Activated CD4-positive, alpha-beta T cell treated with anti-CD3 and anti-CD28 coated beads for 36 hours (primary cell): ENCODE measurements around the gene CRY2. TPM values are rescaled to one million over a fixed set of nuclear protein-coding genes. Genes with fewer than 3 reads are reported as not detected.
"Not testable (repeated sequence)": the region's sequence is repeated elsewhere in the genome, so short reads cannot be mapped to it uniquely, and the experiment has no call there.

Source experiments
- ATAC-seq: fragments of 200-7000 bp; cut with Tn5 transposase; one replicate; pipeline ENCODE4 v1.10.0; 2021; ENCODE audit warnings: mild to moderate bottlenecking, moderate library complexity
- CTCF ChIA-PET: fragments of 350-600 bp; sonication (Branson Sonifier 250); formaldehyde crosslinking; loops from one replicate; lab custom pipeline; 2021; ENCODE audit warnings: antibody characterized with exemption; lab: Charles Lee
- POLR2A ChIA-PET: fragments of 350-600 bp; sonication (Branson Sonifier 250); formaldehyde crosslinking; loops from one replicate; lab custom pipeline; 2021; ENCODE audit warnings: antibody characterized with exemption, inconsistent platforms; lab: Charles Lee
- DNase-seq: peaks from one replicate; pipeline ENCODE4 v3.0.0-alpha.2; 2020
- H3K27ac Mint-ChIP-seq: one replicate; pipeline ENCODE4 v1.8.0; 2021; ENCODE audit warnings: mixed read lengths
- H3K27me3 Mint-ChIP-seq: one replicate; pipeline ENCODE4 v1.8.0; 2021; ENCODE audit warnings: mixed read lengths
- H3K36me3 Mint-ChIP-seq: one replicate; pipeline ENCODE4 v1.8.0; 2021; ENCODE audit warnings: low read depth, mixed read lengths
- H3K4me1 Mint-ChIP-seq: one replicate; pipeline ENCODE4 v1.8.0; 2021; ENCODE audit warnings: mixed read lengths
- H3K4me3 Mint-ChIP-seq: one replicate; pipeline ENCODE4 v1.8.0; 2021; ENCODE audit warnings: mild to moderate bottlenecking, moderate library complexity, mixed read lengths
- H3K9me3 Mint-ChIP-seq: one replicate; pipeline ENCODE4 v1.8.0; 2021; ENCODE audit warnings: low read depth, mixed read lengths
- intact Hi-C, 2 experiments: fragments of 100-400 bp; cut with DNase I in 1 of 2; cut with micrococcal nuclease in 1 of 2; formaldehyde crosslinking; loops; one replicate each; pipeline versions ENCODE4 v1.14.2 to v1.15.1; 2022 to 2024; cut with DNase I, micrococcal nuclease
- total RNA-seq, 2 experiments: library from RNA; stranded (reverse); gene quantifications; one replicate each; pipeline ENCODE4 v1.2.3, GENCODE V29; 2021

Gene CRY2
- total RNA-seq, 2 experiments from 2014 or later = 13.1 to 14.1 TPM

DNA sequence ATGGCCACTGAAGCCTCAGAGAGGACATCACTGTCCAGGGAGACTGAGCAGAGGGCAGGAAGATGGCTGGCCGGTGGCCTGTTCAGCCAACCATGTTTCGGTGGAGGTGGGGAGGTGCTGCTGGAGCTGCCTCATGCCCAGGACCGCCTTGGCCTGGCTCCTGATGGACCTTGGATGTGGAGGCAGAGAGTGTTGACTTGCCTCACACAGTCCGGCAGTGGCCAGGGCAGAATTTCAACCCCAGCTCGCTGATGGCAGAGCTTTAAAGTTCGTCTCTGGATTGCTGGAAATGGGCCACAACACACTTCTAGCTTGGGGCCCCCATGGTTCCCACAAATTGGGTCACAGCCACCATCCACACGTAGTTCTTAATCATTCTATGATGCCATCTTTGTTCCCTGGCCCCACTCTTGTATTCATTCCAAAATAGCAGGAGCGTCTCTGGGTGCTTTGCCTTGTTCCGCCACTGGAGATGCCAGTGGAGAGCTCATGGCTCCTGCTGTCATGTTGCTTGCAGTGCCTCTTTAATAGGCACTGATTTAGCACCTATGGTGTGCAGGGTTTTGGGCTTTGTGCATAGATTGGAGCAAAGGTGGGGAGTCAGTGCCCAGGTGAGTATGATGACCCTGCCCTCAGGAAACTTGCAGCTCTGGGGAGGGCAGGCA is 43.7 kb downstream of the CRY2 start:
- Mint-ChIP-seq H3K27me3 (peaks cover 11% of the 10 kb centered on the region), H3K36me3 (no peaks in the 10 kb centered on the region), H3K4me3 (no peak overlapping the region), H3K27ac (no peak overlapping the region), H3K9me3 (no peaks in the 10 kb centered on the region), H3K4me1 (no peaks in the 10 kb centered on the region)
- ChIA-PET CTCF (interaction anchor here (0.6 kb wide), 2 partner anchors 74 to 145 kb away, joined by 3 to 4 read pairs; no protein-coding TSS in a partner anchor), POLR2A (interaction anchor here (0.6 kb wide), 1 partner anchor 220 kb away, joined by 3 read pairs; no protein-coding TSS in a partner anchor)
- no peak for DNase-seq
- intact Hi-C loops = no loop called here
- ATAC-seq = no peak

DNA sequence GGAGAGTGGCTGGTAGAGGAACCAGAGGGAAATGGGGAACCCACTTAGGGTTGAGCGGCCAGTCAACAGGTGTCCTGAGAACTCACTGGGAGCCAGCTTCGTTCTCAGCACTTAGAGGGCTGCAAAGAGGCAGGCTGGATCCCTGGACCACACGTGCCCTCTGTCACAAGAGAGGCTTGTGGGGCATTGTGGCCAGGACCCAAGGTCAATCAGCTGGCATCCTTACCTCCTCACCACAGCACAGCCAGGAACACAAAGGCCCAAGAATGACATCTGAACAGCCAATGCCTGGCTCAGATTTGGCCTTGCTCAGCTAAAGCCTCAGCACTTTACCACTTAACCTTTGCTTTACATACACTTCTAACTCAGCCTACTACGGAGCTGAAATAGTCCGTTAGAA is 45.6 kb downstream of the CRY2 start:
- ATAC-seq (no peak), DNase-seq (no peak)
- no peaks in the 10 kb centered on the region for H3K9me3 Mint-ChIP-seq
- H3K36me3 Mint-ChIP-seq = no peaks in the 10 kb centered on the region
- intact Hi-C loops = no loop called here
- H3K27ac Mint-ChIP-seq = no peak overlapping the region
- no peaks in the 10 kb centered on the region for H3K4me1 Mint-ChIP-seq
- peaks cover 19% of the 10 kb centered on the region for H3K27me3 Mint-ChIP-seq
- H3K4me3 Mint-ChIP-seq = no peak overlapping the region
- CTCF ChIA-PET = no interaction called here
- POLR2A ChIA-PET = interaction anchor here (0.5 kb wide), 1 partner anchor 77 kb away, joined by 4 read pairs; no protein-coding TSS in a partner anchor

DNA sequence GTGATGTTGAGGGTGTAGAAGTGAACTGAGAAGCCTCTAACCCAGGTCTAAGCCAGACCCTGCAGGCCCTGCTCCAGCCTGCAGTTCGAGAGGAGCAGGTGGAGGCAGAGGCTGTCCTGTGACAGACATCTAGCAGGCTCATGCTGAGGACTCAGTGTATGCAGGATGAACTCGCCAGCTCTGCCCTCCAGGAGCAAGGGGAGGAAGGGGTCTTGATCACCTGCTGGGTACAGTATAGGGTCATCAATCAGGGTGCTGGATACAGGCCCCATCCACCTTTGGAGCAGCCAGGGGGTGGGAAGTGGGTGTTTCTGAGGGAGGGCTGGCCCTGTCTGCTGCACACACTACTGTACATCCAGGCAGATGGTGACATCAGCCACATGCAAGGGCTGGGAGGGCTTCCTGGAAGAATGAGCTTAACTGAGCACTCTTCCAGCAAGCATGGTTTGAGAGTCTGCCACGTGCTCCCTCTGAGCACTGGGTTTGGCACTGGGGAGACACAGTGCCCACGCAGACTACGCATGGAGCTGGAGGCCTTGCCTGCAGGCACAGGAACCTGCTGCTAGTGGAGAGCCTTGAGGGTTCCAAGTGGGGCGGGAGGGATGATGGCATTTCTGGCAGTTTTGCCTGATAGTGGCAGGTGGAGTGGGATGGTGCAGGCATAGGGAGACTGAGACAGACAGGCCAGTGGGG is 47.4 kb downstream of the CRY2 start:
- Mint-ChIP-seq H3K27me3 (peaks cover 24% of the 10 kb centered on the region), H3K4me3 (no peak overlapping the region), H3K36me3 (no peaks in the 10 kb centered on the region), H3K27ac (no peak overlapping the region), H3K9me3 (no peaks in the 10 kb centered on the region), H3K4me1 (peaks cover 2% of the 10 kb centered on the region)
- ChIA-PET POLR2A (interaction anchor here (0.6 kb wide), 1 partner anchor 31 kb away, joined by 3 read pairs; no protein-coding TSS in a partner anchor), CTCF (no interaction called here)
- intact Hi-C loops = loop anchor here in 1 of 2 experiments (5.0 kb wide), 1 partner anchor 47 kb away; the partner anchor contains the start of gene CRY2
- ATAC-seq (no peak), DNase-seq (no peak)

DNA sequence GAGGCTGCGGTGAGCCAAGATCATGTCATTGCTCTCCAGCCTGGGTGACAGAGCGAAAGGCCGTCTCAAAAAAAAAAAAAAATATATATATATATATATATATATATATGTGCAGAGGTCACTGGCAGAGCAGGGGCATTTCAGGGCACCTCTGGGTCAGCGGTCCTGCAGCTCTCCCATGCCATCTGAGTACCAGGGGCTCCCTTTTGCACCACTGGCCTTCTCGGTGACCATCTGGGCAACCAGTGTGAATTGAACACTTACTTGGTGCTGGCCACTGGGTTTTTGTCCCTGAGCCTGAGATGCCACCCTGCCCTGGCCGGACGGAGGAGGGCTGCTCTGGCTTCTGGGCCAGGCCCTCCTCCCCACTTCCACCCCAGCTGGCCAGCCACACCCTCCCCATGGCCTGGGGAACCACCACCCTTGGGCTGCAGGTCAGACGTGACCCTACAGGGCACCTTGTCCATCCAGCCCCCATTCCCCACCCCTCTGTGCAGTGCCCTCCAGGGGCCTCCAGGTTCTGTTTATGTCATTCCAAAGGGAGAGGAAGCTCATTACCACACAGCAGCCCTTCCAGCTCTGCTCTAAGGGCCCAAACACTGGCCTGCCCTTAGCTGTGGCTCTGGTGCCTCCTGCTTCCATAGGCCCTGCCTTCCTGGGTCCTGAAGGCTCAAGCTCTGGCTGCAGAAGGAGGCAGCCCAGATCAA is 48.4 kb downstream of the CRY2 start:
- ChIA-PET POLR2A (interaction anchor here (0.6 kb wide), 1 partner anchor 32 kb away, joined by 3 read pairs; no protein-coding TSS in a partner anchor), CTCF (no interaction called here)
- ATAC-seq = no peak
- Mint-ChIP-seq H3K4me1 (peaks cover 2% of the 10 kb centered on the region), H3K36me3 (no peaks in the 10 kb centered on the region), H3K4me3 (no peak overlapping the region), H3K27ac (no peak overlapping the region), H3K27me3 (peaks cover 28% of the 10 kb centered on the region), H3K9me3 (no peaks in the 10 kb centered on the region)
- intact Hi-C loops = loop anchor here in 1 of 2 experiments (5.0 kb wide), 1 partner anchor 48 kb away; the partner anchor contains the start of gene CRY2
- DNase-seq = no peak

DNA sequence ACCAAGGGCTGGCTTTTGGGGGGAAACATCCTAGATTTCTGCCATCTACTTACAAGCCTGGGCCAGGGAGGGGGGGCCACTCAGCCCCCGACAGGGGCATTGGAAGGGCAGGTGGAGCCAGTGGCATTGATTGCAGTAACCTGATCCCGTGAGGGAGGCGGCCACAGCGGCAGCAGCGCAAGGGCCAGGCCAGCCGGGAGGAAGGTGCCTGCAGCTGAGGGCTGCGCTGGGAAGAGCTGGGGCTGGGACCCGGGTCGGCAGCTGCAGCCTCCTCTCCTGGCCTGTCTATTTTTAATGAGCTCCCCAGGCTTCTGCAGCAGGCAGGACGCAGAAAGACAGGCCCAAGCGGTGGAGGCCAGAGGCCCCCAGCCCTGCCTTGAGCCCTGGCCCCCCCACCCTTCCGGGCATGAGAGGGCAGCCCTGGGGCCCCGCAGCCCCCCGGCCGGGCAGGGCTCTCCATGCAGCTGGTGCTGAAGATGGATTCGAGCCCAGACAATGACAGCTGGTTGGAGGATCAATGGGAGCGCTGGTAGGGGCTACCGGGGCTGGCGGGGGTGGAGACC is 49.2 kb downstream of the CRY2 start:
- H3K4me1 Mint-ChIP-seq = peaks cover 2% of the 10 kb centered on the region
- H3K27ac Mint-ChIP-seq = no peak overlapping the region
- no peaks in the 10 kb centered on the region for H3K36me3 Mint-ChIP-seq
- H3K4me3 Mint-ChIP-seq = no peak overlapping the region
- intact Hi-C loops = loop anchor here in 1 of 2 experiments (5.0 kb wide), 1 partner anchor 49 kb away; the partner anchor contains the start of gene CRY2
- peaks cover 32% of the 10 kb centered on the region for H3K27me3 Mint-ChIP-seq
- ATAC-seq (no peak), DNase-seq (no peak)
- POLR2A ChIA-PET = interaction anchor here (0.6 kb wide), 1 partner anchor 87 kb away, joined by 3 read pairs; no protein-coding TSS in a partner anchor
- CTCF ChIA-PET = interaction anchor here (1.7 kb wide), 1 partner anchor 25 kb away, joined by 6 read pairs; no protein-coding TSS in a partner anchor
- no peaks in the 10 kb centered on the region for H3K9me3 Mint-ChIP-seq

DNA sequence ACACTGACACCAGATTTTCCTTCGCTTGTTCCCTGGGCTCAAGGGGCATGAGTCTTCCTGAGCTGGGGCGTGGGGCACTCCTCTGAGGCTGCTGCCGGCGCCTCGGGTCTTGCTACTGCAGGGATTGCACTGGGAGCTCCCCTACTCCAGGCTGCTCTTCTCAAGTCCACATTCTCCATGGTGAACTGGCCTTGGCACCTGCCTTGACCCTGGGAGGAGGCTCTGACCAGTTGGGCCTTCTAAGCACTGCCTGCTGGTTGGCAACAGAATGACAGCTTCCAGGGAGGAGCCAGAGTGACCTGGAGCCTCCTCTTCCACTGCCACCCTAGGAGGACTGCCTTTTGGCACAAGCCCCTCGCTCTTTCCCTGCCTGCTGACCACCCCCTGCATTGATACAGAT is 50.3 kb downstream of the CRY2 start:
- no peak for DNase-seq
- H3K4me3 Mint-ChIP-seq = no peak overlapping the region
- intact Hi-C loops = loop anchor here in 1 of 2 experiments (5.0 kb wide), 1 partner anchor 50 kb away; the partner anchor contains the start of gene CRY2
- POLR2A ChIA-PET = no interaction called here
- peaks cover 2% of the 10 kb centered on the region for H3K4me1 Mint-ChIP-seq
- no peak for ATAC-seq
- H3K27me3 Mint-ChIP-seq = peaks cover 32% of the 10 kb centered on the region
- no peak overlapping the region for H3K27ac Mint-ChIP-seq
- no peaks in the 10 kb centered on the region for H3K36me3 Mint-ChIP-seq
- CTCF ChIA-PET = interaction anchor here (1.4 to 1.7 kb wide), 2 partner anchors 9 to 26 kb away, joined by 5 to 6 read pairs; no protein-coding TSS in a partner anchor
- H3K9me3 Mint-ChIP-seq = no peaks in the 10 kb centered on the region

DNA sequence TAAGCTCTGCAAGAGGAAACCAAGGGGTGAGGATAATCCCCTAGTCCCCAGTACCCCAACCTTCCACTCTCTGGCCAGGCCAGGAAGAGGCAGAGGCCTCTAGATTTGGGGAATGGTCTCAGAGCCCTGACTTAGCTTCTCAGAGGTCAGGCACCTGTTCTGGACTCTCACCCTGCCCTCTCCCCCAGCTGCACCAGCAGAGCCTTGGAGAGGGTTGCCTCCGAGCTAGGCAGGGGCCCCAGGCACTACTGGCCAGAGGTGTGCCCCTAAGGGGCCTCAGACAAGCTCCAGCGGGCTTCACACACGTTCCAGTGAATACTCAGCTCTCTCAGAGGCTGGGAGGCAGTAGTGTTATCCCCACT is 51.8 kb downstream of the CRY2 start:
- intact Hi-C loops = loop anchor here (1.0 to 5.0 kb wide), 4 partner anchors 14 to 94 kb away; partner anchors contain the start of genes CRY2 (in 1 of the 2), MAPK8IP1 (in 1 of the 2) and SLC35C1 (in 1 of the 2)
- peak overlapping the region; percentile 40 for H3K4me3 Mint-ChIP-seq
- DNase-seq = no peak
- H3K36me3 Mint-ChIP-seq = no peaks in the 10 kb centered on the region
- ATAC-seq = no peak
- peaks cover 2% of the 10 kb centered on the region for H3K4me1 Mint-ChIP-seq
- peaks cover 30% of the 10 kb centered on the region for H3K27me3 Mint-ChIP-seq
- ChIA-PET POLR2A (no interaction called here), CTCF (interaction anchor here (1.1 to 1.4 kb wide), 2 partner anchors 10 to 24 kb away, joined by 5 to 6 read pairs; no protein-coding TSS in a partner anchor)
- no peaks in the 10 kb centered on the region for H3K9me3 Mint-ChIP-seq
- no peak overlapping the region for H3K27ac Mint-ChIP-seq

DNA sequence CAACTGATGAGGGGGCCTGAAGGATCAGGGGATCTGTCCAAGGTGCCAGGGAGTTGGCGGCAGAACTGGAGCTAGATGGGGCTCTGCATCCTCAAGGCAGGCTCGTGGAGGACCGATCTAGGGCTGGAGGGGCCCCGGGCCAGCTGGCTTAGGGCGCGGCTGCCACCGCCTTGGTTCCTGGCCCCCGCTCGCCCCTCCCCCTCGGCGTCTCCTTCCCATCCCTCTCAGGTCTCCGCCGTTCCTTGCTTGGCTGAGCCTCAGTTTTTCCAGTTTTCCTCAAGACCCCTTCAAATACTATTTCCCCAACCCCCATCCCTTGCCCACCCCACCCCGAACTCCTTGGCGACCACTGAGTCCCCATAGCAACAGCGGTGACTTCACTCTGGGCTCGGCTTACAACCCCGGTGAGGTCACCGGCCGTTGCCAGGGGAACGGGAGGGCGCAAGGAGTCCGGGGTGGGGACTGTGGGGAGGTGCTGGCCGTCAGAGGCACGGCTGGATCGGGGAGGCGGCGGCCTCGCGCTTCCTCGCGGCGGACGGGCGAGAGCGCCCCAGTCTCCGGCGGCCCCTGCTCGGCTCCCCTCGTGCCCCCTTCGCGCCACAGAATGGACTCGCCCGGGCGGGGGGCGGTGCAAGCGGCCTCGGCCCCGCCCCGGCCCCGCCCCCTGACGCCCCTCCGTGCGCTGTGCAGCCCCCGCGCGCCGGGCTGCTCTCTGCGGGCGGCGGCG is 52.3 kb downstream of the CRY2 start:
- peak; percentile 86 for ATAC-seq
- DNase-seq = peak; percentile 80
- intact Hi-C loops = loop anchor here (1.0 to 5.0 kb wide), 5 partner anchors 14 to 94 kb away; partner anchors contain the start of genes CRY2 (in 2 of the 2), MAPK8IP1 (in 1 of the 2) and SLC35C1 (in 1 of the 2)
- H3K4me1 Mint-ChIP-seq = peaks cover 2% of the 10 kb centered on the region
- no peaks in the 10 kb centered on the region for H3K36me3 Mint-ChIP-seq
- no peak overlapping the region for H3K27ac Mint-ChIP-seq
- H3K27me3 Mint-ChIP-seq = peaks cover 26% of the 10 kb centered on the region
- H3K4me3 Mint-ChIP-seq = peak overlapping the region; percentile 40
- CTCF ChIA-PET = interaction anchor here (1.1 kb wide), 1 partner anchor 25 kb away, joined by 6 read pairs; no protein-coding TSS in a partner anchor
- POLR2A ChIA-PET = no interaction called here
- no peaks in the 10 kb centered on the region for H3K9me3 Mint-ChIP-seq

DNA sequence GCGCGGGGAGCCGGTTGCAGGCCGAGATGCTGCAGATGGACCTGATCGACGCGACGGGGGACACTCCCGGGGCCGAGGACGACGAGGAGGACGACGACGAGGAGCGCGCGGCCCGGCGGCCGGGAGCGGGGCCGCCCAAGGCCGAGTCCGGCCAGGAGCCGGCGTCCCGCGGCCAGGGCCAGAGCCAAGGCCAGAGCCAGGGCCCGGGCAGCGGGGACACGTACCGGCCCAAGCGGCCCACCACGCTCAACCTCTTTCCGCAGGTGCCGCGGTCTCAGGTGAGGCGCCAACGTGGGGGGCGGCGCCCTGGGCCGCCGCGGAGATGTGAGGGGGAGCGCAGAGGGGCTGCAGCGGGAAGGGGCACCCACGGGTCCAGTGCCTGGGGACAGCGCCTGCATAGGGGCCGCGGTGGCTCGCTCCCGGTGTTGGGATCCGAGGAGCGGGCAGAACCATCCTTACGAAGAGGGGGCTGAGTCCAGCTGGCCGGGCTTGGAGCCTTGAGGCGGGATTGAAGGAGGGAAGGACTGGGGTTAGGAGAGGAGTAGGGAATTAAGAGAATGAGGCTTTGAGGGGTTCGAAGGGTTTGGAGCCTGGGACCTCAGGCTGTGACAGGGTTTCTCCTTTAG is 53.0 kb downstream of the CRY2 start:
- Mint-ChIP-seq H3K4me3 (peak overlapping the region; percentile 52), H3K27me3 (peaks cover 20% of the 10 kb centered on the region)
- H3K4me1 Mint-ChIP-seq, H3K27ac Mint-ChIP-seq, DNase-seq, POLR2A ChIA-PET, CTCF ChIA-PET, H3K36me3 Mint-ChIP-seq, H3K9me3 Mint-ChIP-seq, ATAC-seq: not testable (repeated sequence)
- intact Hi-C loops = loop anchor here in 1 of 2 experiments (1.0 kb wide), 1 partner anchor 53 kb away; the partner anchor contains the start of gene CRY2
